Hepatocyte (in vitro differentiated cells): Measurements from ENCODE around the gene NEDD4L. TPM values are rescaled to one million over a fixed set of nuclear protein-coding genes. Genes with fewer than 3 reads are reported as not detected.

Experiments
- DNase-seq: peaks from one replicate; pipeline ENCODE4 v3.0.0-alpha.2; 2016; ENCODE audit warnings: low spot score
- H2AFZ ChIP-seq: fragments of 200-600 bp; sonication (generic); 2 replicates; pipeline ENCODE4 v1.6.0; 2016; ENCODE audit warnings: antibody characterized with exemption, mild to moderate bottlenecking
- H3K27ac ChIP-seq: fragments of 200-600 bp; sonication (generic); 2 replicates; pipeline ENCODE4 v1.5.1; 2016; ENCODE audit warnings: mild to moderate bottlenecking
- H3K27me3 ChIP-seq: fragments of 200-600 bp; sonication (generic); 2 replicates; pipeline ENCODE4 v1.6.1; 2016
- H3K36me3 ChIP-seq: fragments of 200-600 bp; sonication (generic); replicated peaks from 2 replicates; pipeline ENCODE4 v1.5.1; 2016; ENCODE audit warnings: low read depth; ENCODE audit not compliant: insufficient read depth
- H3K4me1 ChIP-seq: fragments of 200-600 bp; sonication (generic); 2 replicates; pipeline ENCODE4 v1.5.1; 2016; ENCODE audit warnings: mild to moderate bottlenecking, moderate library complexity; ENCODE audit not compliant: insufficient read depth
- H3K4me2 ChIP-seq: fragments of 200-600 bp; sonication (generic); 2 replicates; pipeline ENCODE4 v1.6.0; 2016
- H3K4me3 ChIP-seq: fragments of 200-600 bp; sonication (generic); 2 replicates; pipeline ENCODE4 v1.5.1; 2016; ENCODE audit warnings: mild to moderate bottlenecking
- H3K79me2 ChIP-seq: fragments of 200-600 bp; sonication (generic); 2 replicates; pipeline ENCODE4 v1.6.0; 2017; ENCODE audit warnings: mild to moderate bottlenecking
- H3K9me2 ChIP-seq: fragments of 200-600 bp; sonication (generic); replicated peaks from 2 replicates; pipeline ENCODE4 v1.6.0; 2017; ENCODE audit warnings: mild to moderate bottlenecking; ENCODE audit not compliant: insufficient read depth
- H3K9me3 ChIP-seq: fragments of 200-600 bp; sonication (generic); 2 replicates; pipeline ENCODE4 v1.5.1; 2016; ENCODE audit warnings: low read depth, mild to moderate bottlenecking
- H4K20me1 ChIP-seq: fragments of 200-600 bp; sonication (generic); 2 replicates; pipeline ENCODE4 v1.6.0; 2016; ENCODE audit warnings: mild to moderate bottlenecking; ENCODE audit not compliant: insufficient read depth, poor library complexity, severe bottlenecking
- EZH2 ChIP-seq: fragments of 200-600 bp; sonication (generic); IDR thresholded peaks from 2 replicates; pipeline ENCODE4 v1.6.1; 2016; ENCODE audit warnings: antibody characterized with exemption, mild to moderate bottlenecking, borderline replicate concordance
- EZH2phosphoT487 ChIP-seq: fragments of 200-600 bp; sonication (generic); IDR thresholded peaks from one replicate; pipeline ENCODE4 v1.6.1; 2018; ENCODE audit warnings: antibody characterized with exemption, mild to moderate bottlenecking, low read depth, moderate library complexity; ENCODE audit not compliant: unreplicated experiment, severe bottlenecking
- WGBS: methylation state at CpG from one replicate; pipeline ENCODE4 v1.1.6; 2016; ENCODE audit warnings: low lambda C conversion rate; ENCODE audit errors: missing lambda C conversion rate; 5-methylcytosine and 5-hydroxymethylcytosine counted together
- polyA plus RNA-seq: library from polyadenylated mRNA; unstranded; fragments of >200 nt; fragmentation: Nextera tagmentation; extraction: Ambion mirVana; gene quantifications from 2 replicates; pipeline ENCODE4 v1.2.1, GENCODE V29; 2016
- total RNA-seq: library from RNA; depleted of rRNA; stranded (reverse); fragments of >200 nt; gene quantifications from 2 replicates; pipeline ENCODE4 v1.2.3, GENCODE V29; 2014
- TF ChIP-seq, protein P1 (sequence below): fragments of 200-600 bp; sonication (generic); IDR thresholded peaks from 2 replicates; pipeline ENCODE4 v1.5.1; 2016; ENCODE audit warnings: antibody characterized with exemption, mild to moderate bottlenecking; ENCODE audit not compliant: poor library complexity

Gene NEDD4L
- total and polyA plus RNA-seq, 2 experiments from 2014 or later: 104 to 140 TPM

DNA sequence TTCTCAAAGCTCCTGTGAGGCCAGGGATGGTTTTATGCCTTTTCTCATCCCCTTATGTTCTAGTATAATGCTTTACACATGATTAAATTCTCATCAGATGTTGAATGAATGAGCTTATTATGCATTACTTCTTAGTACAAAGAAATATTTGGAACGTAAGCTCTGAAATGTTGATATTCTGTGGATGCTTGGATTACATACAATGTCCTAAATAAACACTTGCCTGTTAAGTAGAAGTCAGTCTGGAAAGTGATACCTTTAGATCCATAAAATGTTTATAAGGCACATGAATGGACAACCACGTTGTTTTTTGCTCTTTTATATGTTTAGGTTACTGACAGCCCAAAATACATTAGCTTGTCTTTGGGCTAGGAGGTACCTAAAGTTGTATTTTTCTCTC, 248.6 kb downstream of the NEDD4L start:
- H3K9me3 ChIP-seq: no peaks in the 10 kb centered on the region
- no peak for DNase-seq
- no peak overlapping the region for H3K4me3 ChIP-seq
- H3K27ac ChIP-seq: no peak overlapping the region
- peaks cover 90% of the 10 kb centered on the region for H3K79me2 ChIP-seq
- TF ChIP-seq EZH2 (no peak), EZH2phosphoT487 (no peak)
- TF ChIP-seq, protein P1, sequence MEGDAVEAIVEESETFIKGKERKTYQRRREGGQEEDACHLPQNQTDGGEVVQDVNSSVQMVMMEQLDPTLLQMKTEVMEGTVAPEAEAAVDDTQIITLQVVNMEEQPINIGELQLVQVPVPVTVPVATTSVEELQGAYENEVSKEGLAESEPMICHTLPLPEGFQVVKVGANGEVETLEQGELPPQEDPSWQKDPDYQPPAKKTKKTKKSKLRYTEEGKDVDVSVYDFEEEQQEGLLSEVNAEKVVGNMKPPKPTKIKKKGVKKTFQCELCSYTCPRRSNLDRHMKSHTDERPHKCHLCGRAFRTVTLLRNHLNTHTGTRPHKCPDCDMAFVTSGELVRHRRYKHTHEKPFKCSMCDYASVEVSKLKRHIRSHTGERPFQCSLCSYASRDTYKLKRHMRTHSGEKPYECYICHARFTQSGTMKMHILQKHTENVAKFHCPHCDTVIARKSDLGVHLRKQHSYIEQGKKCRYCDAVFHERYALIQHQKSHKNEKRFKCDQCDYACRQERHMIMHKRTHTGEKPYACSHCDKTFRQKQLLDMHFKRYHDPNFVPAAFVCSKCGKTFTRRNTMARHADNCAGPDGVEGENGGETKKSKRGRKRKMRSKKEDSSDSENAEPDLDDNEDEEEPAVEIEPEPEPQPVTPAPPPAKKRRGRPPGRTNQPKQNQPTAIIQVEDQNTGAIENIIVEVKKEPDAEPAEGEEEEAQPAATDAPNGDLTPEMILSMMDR: no peak
- no peaks in the 10 kb centered on the region for H3K36me3 ChIP-seq
- no peak overlapping the region for H2AFZ ChIP-seq
- H4K20me1 ChIP-seq: no peaks in the 10 kb centered on the region
- WGBS: 59% methylated on average over 2 of the region's 2 CpGs
- no peaks in the 10 kb centered on the region for H3K9me2 ChIP-seq
- peaks cover 34% of the 10 kb centered on the region for H3K4me1 ChIP-seq
- H3K27me3 ChIP-seq: no peaks in the 10 kb centered on the region
- no peak overlapping the region for H3K4me2 ChIP-seq

DNA sequence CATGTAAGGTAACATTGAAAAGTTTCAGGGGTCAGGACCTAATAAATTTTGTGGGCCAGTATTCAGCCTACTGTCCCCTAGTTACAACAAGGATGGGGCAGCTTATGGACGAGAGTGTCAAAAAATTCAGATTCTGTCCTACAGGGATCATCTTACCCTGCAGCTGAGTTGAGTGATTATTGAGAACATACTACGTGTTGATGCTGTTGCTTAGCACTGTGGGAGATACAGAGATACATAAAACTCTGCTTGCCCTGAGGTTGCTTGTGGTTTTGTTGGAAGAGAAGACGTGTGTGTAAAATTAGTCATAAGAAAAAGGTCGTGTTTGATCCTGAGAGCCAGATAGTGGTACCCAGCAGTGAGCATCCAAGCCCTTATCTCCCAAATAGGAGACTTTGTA, 253.2 kb downstream of the NEDD4L start:
- Histone ChIP-seq H2AFZ (no peak overlapping the region), H3K4me2 (no peak overlapping the region), H3K79me2 (peaks cover 99% of the 10 kb centered on the region), H4K20me1 (peaks cover 9% of the 10 kb centered on the region), H3K27ac (no peak overlapping the region), H3K4me1 (peaks cover 13% of the 10 kb centered on the region), H3K9me2 (no peaks in the 10 kb centered on the region), H3K27me3 (no peaks in the 10 kb centered on the region), H3K36me3 (no peaks in the 10 kb centered on the region), H3K9me3 (no peaks in the 10 kb centered on the region), H3K4me3 (no peak overlapping the region)
- no peak for TF ChIP-seq EZH2
- TF ChIP-seq, protein P1: no peak
- no peak for TF ChIP-seq EZH2phosphoT487
- 70% methylated on average over 4 of the region's 4 CpGs for WGBS
- no peak for DNase-seq

DNA sequence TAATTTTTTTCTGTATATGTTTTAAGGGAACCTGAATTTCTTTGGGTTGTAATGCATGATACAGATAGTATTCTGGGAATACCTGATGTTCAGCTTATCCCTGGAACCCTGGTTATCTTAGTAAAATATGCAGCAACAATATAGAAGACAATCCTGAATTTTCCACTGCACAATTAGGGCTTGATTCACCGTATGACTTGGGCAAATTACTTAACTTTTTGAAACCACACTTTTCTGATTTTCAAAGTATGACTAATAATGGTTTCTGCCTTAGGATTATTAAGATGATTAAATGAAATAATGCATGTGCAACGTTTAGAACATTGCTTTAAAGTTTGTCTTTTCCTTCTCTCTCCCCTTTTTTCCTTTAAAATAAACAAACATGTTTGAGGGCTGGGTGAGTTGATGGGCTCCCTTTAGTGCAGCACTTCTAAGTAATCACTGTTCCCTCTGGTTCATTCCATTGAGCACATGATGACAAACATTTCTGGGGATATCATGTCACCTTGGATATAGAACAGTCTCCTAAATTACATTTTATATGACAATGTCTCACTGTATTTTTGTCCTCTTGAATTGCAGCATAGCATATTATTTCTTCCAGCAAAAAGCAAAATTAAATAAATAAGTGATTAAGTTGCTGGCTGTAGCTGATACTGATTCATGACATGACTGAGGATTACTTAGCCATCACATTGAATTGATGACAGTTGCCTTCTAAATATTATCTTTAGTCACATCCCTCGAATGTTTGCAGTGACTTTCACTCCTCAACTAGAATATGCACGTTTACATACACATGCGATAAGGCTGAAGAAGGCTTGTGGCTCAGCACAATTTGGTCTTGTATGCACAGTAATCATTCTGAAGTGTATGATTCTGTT, 254.5 kb downstream of the NEDD4L start:
- TF ChIP-seq EZH2 (no peak), EZH2phosphoT487 (no peak)
- TF ChIP-seq, protein P1: no peak
- Histone ChIP-seq H4K20me1 (peaks cover 9% of the 10 kb centered on the region), H3K27me3 (no peaks in the 10 kb centered on the region), H2AFZ (no peak overlapping the region), H3K4me3 (no peak overlapping the region), H3K4me2 (no peak overlapping the region), H3K27ac (peak overlapping the region; percentile 2), H3K4me1 (peaks cover 8% of the 10 kb centered on the region), H3K79me2 (peaks cover 99% of the 10 kb centered on the region), H3K9me3 (no peaks in the 10 kb centered on the region), H3K36me3 (no peaks in the 10 kb centered on the region), H3K9me2 (no peaks in the 10 kb centered on the region)
- 47% methylated on average over 5 of the region's 5 CpGs for WGBS
- no peak for DNase-seq
